ENCODE data around the gene TM4SF20. TPM values are rescaled to one million over a fixed set of nuclear protein-coding genes. Genes with fewer than 3 reads are reported as not detected.

Gene TM4SF20, protein sequence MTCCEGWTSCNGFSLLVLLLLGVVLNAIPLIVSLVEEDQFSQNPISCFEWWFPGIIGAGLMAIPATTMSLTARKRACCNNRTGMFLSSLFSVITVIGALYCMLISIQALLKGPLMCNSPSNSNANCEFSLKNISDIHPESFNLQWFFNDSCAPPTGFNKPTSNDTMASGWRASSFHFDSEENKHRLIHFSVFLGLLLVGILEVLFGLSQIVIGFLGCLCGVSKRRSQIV
- total RNA-seq, result not detected
- polyA plus RNA-seq, result under 1 TPM in 1 of 2 donors, not detected in 1; 0.09 TPM
- long read RNA-seq, donor 1, result 0 reads
- long read RNA-seq, donor 2, result 0 reads
- long read RNA-seq, donor 3, partial matches to known transcripts, result 0 of 1 reads
- long read RNA-seq, donor 3, other reads (novel, unspliced or antisense), result 0 of 1 reads
- long read RNA-seq, donor 4, result 0 reads
- long read RNA-seq, donor 5, result 0 reads

DNA sequence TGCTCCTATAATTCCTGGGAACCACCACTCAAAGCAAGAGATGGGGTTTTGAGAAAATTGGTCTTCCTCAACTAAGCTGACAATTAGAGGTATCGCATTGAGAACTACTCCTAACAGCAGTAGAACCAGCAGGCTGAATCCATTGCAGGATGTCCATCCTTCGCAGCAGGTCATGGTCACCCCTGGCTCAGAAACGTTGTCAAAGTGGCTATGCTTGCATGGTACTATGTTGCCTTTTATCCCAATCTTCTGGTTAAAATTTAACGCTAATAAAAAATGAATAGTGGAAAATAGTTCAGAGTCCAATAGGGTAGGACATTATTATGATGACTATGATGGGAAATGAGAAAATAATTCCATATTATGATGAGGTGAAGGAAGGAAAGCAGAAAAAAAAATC lies at the start of gene TM4SF20:
Gene TM4SF20, minus strand, starts transcription at position 212 of the 400 bp plus-strand sequence. Its CDS starts 38 bp downstream, at position 174.
- no peaks in the 10 kb centered on the region for H3K27me3 ChIP-seq (ENCODE audit: control insufficient read depth in 3 of 3, insufficient read depth in 3 of 3, low read length in 2 of 3)

DNA sequence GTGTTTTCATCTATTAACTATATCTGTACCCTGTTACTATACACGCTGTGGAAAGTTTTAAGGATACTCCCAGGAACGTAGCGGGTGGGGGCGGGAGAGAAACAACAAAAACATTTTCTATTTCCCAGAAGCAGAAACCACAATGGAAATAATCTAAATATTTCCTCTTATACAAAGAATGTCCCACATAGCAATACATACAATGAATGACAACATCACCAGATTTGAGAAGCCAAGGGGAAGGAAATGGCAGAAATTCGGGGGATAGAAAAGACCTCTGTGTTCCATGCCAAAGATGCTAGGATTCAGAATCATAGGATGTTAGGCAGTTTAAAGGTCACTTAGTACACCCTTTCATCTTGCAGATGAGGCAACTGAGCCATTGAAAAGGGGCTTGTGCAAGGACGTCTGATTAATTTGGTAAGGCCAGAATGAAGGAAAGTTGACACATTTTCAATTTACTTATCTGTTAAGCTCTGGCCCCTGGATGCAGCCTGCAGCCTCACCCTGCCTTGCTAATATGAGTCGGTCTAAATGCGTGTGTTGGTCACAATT lies 49.7 kb upstream of the TM4SF20 start:
- 80 to 86% methylated on average over 8 of the region's 8 CpGs for WGBS, 2 donors
- H3K9me3 ChIP-seq (ENCODE audit: control insufficient read depth in 4 of 4, insufficient read depth in 3 of 4, low read length in 3 of 4), result peaks cover 0 to 6% (median 4%) of the 10 kb centered on the region in 4 donors
- H3K27ac ChIP-seq (ENCODE audit: low read depth in 1 of 2, low read length in 1 of 2), result no peak overlapping the region
- H3K36me3 ChIP-seq (ENCODE audit: control insufficient read depth in 4 of 4, insufficient read depth in 4 of 4, low read length in 4 of 4), result no peaks in the 10 kb centered on the region
- no peaks in the 10 kb centered on the region for H3K27me3 ChIP-seq (ENCODE audit: control insufficient read depth in 3 of 3, insufficient read depth in 3 of 3, low read length in 2 of 3)
- TF ChIP-seq, protein P1, sequence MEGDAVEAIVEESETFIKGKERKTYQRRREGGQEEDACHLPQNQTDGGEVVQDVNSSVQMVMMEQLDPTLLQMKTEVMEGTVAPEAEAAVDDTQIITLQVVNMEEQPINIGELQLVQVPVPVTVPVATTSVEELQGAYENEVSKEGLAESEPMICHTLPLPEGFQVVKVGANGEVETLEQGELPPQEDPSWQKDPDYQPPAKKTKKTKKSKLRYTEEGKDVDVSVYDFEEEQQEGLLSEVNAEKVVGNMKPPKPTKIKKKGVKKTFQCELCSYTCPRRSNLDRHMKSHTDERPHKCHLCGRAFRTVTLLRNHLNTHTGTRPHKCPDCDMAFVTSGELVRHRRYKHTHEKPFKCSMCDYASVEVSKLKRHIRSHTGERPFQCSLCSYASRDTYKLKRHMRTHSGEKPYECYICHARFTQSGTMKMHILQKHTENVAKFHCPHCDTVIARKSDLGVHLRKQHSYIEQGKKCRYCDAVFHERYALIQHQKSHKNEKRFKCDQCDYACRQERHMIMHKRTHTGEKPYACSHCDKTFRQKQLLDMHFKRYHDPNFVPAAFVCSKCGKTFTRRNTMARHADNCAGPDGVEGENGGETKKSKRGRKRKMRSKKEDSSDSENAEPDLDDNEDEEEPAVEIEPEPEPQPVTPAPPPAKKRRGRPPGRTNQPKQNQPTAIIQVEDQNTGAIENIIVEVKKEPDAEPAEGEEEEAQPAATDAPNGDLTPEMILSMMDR (IDR thresholded peaks at IDR 0.05; ENCODE audit: control extremely low read depth, extremely low read depth), result no peak
- DNase-seq, result no peak
- no peak for ATAC-seq (ENCODE audit: insufficient read depth, low FRiP score)
- H3K4me3 ChIP-seq, result no peak overlapping the region
- H3K4me1 ChIP-seq (ENCODE audit: control insufficient read depth in 5 of 5, insufficient read depth in 5 of 5, low read length in 5 of 5), result no peaks in the 10 kb centered on the region
- H3K9ac ChIP-seq (ENCODE audit: insufficient read depth in 1 of 2, low read length in 2 of 2), result no peak overlapping the region

More for the DNA sequence above, at the start of gene TM4SF20:
- Histone ChIP-seq H3K4me3 (no peak within 1 kb of the TSS), H3K27ac (ENCODE audit: low read depth in 1 of 2, low read length in 1 of 2) (no peak within 1 kb of the TSS), H3K9ac (ENCODE audit: insufficient read depth in 1 of 2, low read length in 2 of 2) (no peak within 1 kb of the TSS), H3K4me1 (ENCODE audit: control insufficient read depth in 5 of 5, insufficient read depth in 5 of 5, low read length in 5 of 5) (no peaks in the 10 kb centered on the region), H3K9me3 (ENCODE audit: control insufficient read depth in 4 of 4, insufficient read depth in 3 of 4, low read length in 3 of 4) (no peaks in the 10 kb centered on the region), H3K36me3 (ENCODE audit: control insufficient read depth in 4 of 4, insufficient read depth in 4 of 4, low read length in 4 of 4) (no peaks in the 10 kb centered on the region)
- WGBS, 2 donors, result 87 to 92% methylated on average over 4 of the region's 4 CpGs
- TF ChIP-seq, protein P1 (IDR thresholded peaks at IDR 0.05; ENCODE audit: control extremely low read depth, extremely low read depth), result no peak
- DNase-seq (no peak), ATAC-seq (ENCODE audit: insufficient read depth, low FRiP score) (no peak)

DNA sequence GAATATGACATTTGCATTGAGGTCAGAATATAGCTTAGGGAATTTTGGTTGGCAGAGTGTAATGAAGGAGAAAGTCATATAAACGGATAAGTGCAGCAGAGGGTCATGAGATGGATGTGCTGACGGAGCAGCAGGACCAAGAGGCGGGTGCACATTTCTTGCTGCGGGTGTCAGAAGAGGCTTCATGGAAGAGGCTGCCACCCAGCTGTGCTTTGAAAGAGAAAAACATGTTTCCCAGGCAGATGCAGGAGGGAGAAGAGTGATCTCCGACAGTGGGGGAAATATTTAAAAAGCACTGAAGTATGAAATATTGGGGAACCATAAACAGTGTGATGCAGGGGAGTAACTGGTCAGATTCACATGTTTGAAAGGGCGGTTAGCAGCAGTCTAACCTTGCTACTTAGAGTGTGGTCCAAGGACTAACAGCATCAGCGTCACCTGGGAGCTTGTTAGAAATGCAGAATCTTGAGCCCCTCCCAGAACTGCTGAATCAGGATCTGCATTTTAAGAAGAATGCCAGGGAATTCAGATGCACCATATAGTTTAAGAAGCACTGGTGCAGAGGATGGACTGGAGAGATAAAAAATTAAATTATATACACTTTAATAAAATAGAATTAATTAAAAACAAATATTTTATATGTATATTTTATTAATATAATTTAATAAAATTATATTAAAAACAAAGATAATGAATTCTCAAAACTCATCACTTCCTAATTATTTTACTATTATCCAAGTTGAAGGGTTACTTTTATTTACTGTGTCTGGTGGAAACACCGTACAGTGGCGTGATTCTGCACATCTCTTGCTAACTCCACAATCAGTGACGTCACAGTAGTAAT lies 44.8 kb upstream of the TM4SF20 start:
- Histone ChIP-seq H3K4me3 (no peak overlapping the region), H3K4me1 (ENCODE audit: control insufficient read depth in 5 of 5, insufficient read depth in 5 of 5, low read length in 5 of 5) (no peaks in the 10 kb centered on the region), H3K27ac (ENCODE audit: low read depth in 1 of 2, low read length in 1 of 2) (no peak overlapping the region), H3K9ac (ENCODE audit: insufficient read depth in 1 of 2, low read length in 2 of 2) (no peak overlapping the region), H3K36me3 (ENCODE audit: control insufficient read depth in 4 of 4, insufficient read depth in 4 of 4, low read length in 4 of 4) (no peaks in the 10 kb centered on the region), H3K27me3 (ENCODE audit: control insufficient read depth in 3 of 3, insufficient read depth in 3 of 3, low read length in 2 of 3) (no peaks in the 10 kb centered on the region), H3K9me3 (ENCODE audit: control insufficient read depth in 4 of 4, insufficient read depth in 3 of 4, low read length in 3 of 4) (no peaks in the 10 kb centered on the region)
- no peak for DNase-seq
- WGBS, 2 donors, result 74 to 83% methylated on average over 10 of the region's 10 CpGs
- ATAC-seq (ENCODE audit: insufficient read depth, low FRiP score), result no peak
- TF ChIP-seq, protein P1 (IDR thresholded peaks at IDR 0.05; ENCODE audit: control extremely low read depth, extremely low read depth), result no peak

Measured in lung (tissue), 16 donors.